HepG2 (cell line): ENCODE measurements around the gene HCFC1. TPM values are rescaled to one million over a fixed set of nuclear protein-coding genes. Genes with fewer than 3 reads are reported as not detected.

Experiments
- BRD4 ChIP-seq: sonication (generic); formaldehyde crosslinking; IDR thresholded peaks from 2 replicates; pipeline ENCODE4 v1.4.0; 2020; ENCODE audit warnings: missing genetic modification reagents
- ELF1 ChIP-seq: sonication (generic); formaldehyde crosslinking; IDR thresholded peaks from 2 replicates; pipeline ENCODE4 v1.4.0; 2020; ENCODE audit warnings: missing genetic modification reagents
- HNRNPLL ChIP-seq: fragments of 200-400 bp; formaldehyde crosslinking; IDR thresholded peaks from 2 replicates; pipeline ENCODE4 v1.6.1; 2017; ENCODE audit warnings: mild to moderate bottlenecking, low read depth, low read length; ENCODE audit not compliant: poor library complexity, severe bottlenecking
- NFIC ChIP-seq: IDR thresholded peaks from 2 replicates; pipeline ENCODE4 v1.6.1; 2012; ENCODE audit warnings: mild to moderate bottlenecking, low read length, inconsistent platforms
- POLR2G ChIP-seq: fragments of 200-400 bp; formaldehyde crosslinking; IDR thresholded peaks from 2 replicates; pipeline ENCODE4 v1.6.1; 2018; ENCODE audit warnings: mild to moderate bottlenecking, low read depth, low read length, moderate library complexity
- RORA ChIP-seq: sonication (generic); formaldehyde crosslinking; IDR thresholded peaks from 2 replicates; pipeline ENCODE4 v1.5.0; 2020; ENCODE audit warnings: mild to moderate bottlenecking, missing genetic modification reagents, moderate library complexity
- TBX2 ChIP-seq: sonication (generic); formaldehyde crosslinking; IDR thresholded peaks from 2 replicates; pipeline ENCODE4 v1.5.0; 2020; ENCODE audit warnings: missing genetic modification reagents, mild to moderate bottlenecking, borderline replicate concordance
- ZIK1 ChIP-seq: sonication (generic); formaldehyde crosslinking; IDR thresholded peaks from 2 replicates; pipeline ENCODE4 v1.5.0; 2020; ENCODE audit warnings: mild to moderate bottlenecking, low read depth, missing genetic modification reagents, borderline replicate concordance
- ZNF501 ChIP-seq: sonication (generic); formaldehyde crosslinking; IDR thresholded peaks from 2 replicates; pipeline ENCODE4 v1.5.1; 2020; ENCODE audit warnings: mild to moderate bottlenecking, moderate library complexity, missing genetic modification reagents
- ZSCAN25 ChIP-seq: sonication (generic); formaldehyde crosslinking; IDR thresholded peaks from 2 replicates; pipeline ENCODE4 v1.8.0; 2022; ENCODE audit warnings: mild to moderate bottlenecking, missing genetic modification reagents
- polyA plus RNA-seq, 8 experiments: library from polyadenylated mRNA; depleted of rRNA in 3 of 8; stranded (reverse) in 7 of 8; unstranded in 1 of 8; fragments of >200 nt; fragmentation: Illumina TruSeq in 4 of 8; extraction: Trizol in 4 of 8; gene quantifications; 2 replicates each; pipeline versions ENCODE4 v1.2.1 to v1.2.3, GENCODE V29; 2011 to 2016; ENCODE audit warnings: low read depth in 4 of 8, missing spikeins in 1 of 8, mixed read lengths in 1 of 8; ENCODE audit not compliant: insufficient read depth in 1 of 8
- total RNA-seq, 5 experiments: library from RNA; depleted of rRNA; stranded (reverse); fragments of >200 nt; fragmentation: Illumina TruSeq; extraction: Trizol; gene quantifications; 2 replicates each; pipeline ENCODE4 v1.2.3, GENCODE V29; 2016; ENCODE audit warnings: low read depth in 1 of 5
- TF ChIP-seq, protein P1 (sequence below): sonication (generic); formaldehyde crosslinking; IDR thresholded peaks from 2 replicates; pipeline ENCODE4 v1.8.1; 2023; ENCODE audit warnings: mild to moderate bottlenecking, missing genetic modification reagents, borderline replicate concordance
- TF ChIP-seq, protein P2 (sequence below): fragments of 450-650 bp; IDR thresholded peaks from 2 replicates; pipeline ENCODE4 v1.6.1; 2017; ENCODE audit warnings: mild to moderate bottlenecking
- TF ChIP-seq, protein P3 (sequence below), 2 experiments: sonication (generic) in 1 of 2; formaldehyde crosslinking in 1 of 2; IDR thresholded peaks; 2 replicates each; pipeline versions ENCODE4 v1.6.1 to v1.9.0; 2014 to 2022; ENCODE audit warnings: antibody characterized with exemption in 1 of 2, borderline replicate concordance in 1 of 2, inconsistent platforms in 1 of 2, low read depth in 1 of 2, missing genetic modification reagents in 1 of 2
- TF ChIP-seq, protein P4 (sequence below): sonication (generic); formaldehyde crosslinking; IDR thresholded peaks from 2 replicates; pipeline ENCODE4 v1.4.0; 2020; ENCODE audit warnings: mild to moderate bottlenecking, missing genetic modification reagents

Gene HCFC1
- total and polyA plus RNA-seq, 2 of the 13 experiments (the other 11 are each of a cell fraction or from before 2014, with no cell fraction given) = 5.8 to 17.8 TPM

DNA sequence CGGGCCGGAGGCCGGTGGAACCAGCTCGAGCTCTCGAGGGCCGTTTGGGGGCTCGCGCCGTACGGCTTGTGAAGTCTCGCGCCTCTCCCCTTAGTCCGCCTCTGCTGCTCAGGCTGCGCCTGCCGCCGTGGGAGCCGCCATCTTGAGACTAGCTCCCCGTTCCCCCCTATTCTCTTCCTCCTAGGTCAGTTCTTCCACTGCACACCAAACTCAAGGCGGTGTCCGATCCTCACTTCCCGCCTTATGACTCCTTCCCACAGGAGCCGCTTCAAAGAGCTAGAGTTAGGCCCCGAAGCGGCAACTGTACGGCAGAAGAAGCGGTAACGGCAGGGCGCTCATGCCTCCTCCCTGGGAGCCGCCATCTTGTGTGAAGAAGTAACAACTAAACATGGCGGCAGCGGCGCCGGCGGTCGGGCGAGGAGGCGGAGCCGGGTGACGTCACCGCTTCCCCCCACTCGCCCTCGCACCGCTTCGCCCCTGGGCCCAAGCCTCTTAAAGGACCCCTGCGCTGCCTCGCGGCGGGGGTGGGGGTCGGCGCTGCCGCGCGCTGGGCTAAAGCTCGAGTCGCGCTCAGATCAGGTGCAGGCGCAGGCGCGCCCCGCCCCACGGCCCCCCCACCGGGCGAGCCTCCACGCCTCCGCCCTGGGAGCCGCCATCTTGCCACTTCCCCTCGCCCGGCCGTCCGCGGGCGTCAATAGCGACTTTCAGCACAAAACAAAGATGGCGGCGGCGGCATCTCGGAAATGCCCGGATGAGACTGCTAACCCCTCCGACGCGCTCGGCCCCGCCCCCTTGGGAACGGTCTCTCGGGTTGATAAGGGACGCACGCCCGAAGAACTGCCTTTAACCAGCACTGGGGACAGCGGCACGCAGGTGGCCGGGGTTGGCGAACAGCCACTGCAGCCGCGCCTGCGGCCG, at the start of gene HCFC1 (continued):
- TF ChIP-seq, protein P1, sequence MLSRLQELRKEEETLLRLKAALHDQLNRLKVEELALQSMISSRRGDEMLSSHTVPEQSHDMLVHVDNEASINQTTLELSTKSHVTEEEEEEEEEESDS (CRISPR knock-in tag) = 0 out of 2 replicates have a peak, but pooled peaks have one; percentile 25
- TF ChIP-seq BRD4 (CRISPR knock-in tag) (peak; percentile 55; the same call in 1 of the 2 replicates), HNRNPLL (peak; percentile 13), TBX2 (CRISPR knock-in tag) (peak; percentile 22), ZIK1 (CRISPR knock-in tag) (no peak; the same call in 1 of the 2 replicates), ZNF501 (no peak), ZSCAN25 (CRISPR knock-in tag) (0 out of 2 replicates have a peak, but pooled peaks have one; percentile 19), POLR2G (peak; percentile 62), NFIC (no peak), RORA (CRISPR knock-in tag) (no peak), ELF1 (CRISPR knock-in tag) (no peak)
- TF ChIP-seq, protein P2, sequence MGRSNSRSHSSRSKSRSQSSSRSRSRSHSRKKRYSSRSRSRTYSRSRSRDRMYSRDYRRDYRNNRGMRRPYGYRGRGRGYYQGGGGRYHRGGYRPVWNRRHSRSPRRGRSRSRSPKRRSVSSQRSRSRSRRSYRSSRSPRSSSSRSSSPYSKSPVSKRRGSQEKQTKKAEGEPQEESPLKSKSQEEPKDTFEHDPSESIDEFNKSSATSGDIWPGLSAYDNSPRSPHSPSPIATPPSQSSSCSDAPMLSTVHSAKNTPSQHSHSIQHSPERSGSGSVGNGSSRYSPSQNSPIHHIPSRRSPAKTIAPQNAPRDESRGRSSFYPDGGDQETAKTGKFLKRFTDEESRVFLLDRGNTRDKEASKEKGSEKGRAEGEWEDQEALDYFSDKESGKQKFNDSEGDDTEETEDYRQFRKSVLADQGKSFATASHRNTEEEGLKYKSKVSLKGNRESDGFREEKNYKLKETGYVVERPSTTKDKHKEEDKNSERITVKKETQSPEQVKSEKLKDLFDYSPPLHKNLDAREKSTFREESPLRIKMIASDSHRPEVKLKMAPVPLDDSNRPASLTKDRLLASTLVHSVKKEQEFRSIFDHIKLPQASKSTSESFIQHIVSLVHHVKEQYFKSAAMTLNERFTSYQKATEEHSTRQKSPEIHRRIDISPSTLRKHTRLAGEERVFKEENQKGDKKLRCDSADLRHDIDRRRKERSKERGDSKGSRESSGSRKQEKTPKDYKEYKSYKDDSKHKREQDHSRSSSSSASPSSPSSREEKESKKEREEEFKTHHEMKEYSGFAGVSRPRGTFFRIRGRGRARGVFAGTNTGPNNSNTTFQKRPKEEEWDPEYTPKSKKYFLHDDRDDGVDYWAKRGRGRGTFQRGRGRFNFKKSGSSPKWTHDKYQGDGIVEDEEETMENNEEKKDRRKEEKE = no peak
- TF ChIP-seq, protein P3, sequence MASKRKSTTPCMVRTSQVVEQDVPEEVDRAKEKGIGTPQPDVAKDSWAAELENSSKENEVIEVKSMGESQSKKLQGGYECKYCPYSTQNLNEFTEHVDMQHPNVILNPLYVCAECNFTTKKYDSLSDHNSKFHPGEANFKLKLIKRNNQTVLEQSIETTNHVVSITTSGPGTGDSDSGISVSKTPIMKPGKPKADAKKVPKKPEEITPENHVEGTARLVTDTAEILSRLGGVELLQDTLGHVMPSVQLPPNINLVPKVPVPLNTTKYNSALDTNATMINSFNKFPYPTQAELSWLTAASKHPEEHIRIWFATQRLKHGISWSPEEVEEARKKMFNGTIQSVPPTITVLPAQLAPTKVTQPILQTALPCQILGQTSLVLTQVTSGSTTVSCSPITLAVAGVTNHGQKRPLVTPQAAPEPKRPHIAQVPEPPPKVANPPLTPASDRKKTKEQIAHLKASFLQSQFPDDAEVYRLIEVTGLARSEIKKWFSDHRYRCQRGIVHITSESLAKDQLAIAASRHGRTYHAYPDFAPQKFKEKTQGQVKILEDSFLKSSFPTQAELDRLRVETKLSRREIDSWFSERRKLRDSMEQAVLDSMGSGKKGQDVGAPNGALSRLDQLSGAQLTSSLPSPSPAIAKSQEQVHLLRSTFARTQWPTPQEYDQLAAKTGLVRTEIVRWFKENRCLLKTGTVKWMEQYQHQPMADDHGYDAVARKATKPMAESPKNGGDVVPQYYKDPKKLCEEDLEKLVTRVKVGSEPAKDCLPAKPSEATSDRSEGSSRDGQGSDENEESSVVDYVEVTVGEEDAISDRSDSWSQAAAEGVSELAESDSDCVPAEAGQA (IDR thresholded peaks at IDR 0.05; ENCODE audit: low read depth) = peak; percentile 91
- TF ChIP-seq, protein P3 (CRISPR knock-in tag; IDR thresholded peaks at IDR 0.05; ENCODE audit: borderline replicate concordance) = no peak
- TF ChIP-seq, protein P4, sequence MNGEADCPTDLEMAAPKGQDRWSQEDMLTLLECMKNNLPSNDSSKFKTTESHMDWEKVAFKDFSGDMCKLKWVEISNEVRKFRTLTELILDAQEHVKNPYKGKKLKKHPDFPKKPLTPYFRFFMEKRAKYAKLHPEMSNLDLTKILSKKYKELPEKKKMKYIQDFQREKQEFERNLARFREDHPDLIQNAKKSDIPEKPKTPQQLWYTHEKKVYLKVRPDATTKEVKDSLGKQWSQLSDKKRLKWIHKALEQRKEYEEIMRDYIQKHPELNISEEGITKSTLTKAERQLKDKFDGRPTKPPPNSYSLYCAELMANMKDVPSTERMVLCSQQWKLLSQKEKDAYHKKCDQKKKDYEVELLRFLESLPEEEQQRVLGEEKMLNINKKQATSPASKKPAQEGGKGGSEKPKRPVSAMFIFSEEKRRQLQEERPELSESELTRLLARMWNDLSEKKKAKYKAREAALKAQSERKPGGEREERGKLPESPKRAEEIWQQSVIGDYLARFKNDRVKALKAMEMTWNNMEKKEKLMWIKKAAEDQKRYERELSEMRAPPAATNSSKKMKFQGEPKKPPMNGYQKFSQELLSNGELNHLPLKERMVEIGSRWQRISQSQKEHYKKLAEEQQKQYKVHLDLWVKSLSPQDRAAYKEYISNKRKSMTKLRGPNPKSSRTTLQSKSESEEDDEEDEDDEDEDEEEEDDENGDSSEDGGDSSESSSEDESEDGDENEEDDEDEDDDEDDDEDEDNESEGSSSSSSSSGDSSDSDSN (CRISPR knock-in tag) = peak; percentile 37; the same call in 1 of the 2 replicates
